HCT116 (cell line): ENCODE data around the gene RFXANK. TPM values are rescaled to one million over a fixed set of nuclear protein-coding genes. Genes with fewer than 3 reads are reported as not detected.

Experiments used
- ATAC-seq: fragments of 200-7000 bp; cut with Tn5 transposase; 2 replicates; pipeline ENCODE4 v1.9.1; 2020; ENCODE audit warnings: mild to moderate bottlenecking, moderate library complexity
- BruUV-seq: library from RNA; stranded (reverse); fragments of 400-500 nt; replicated peaks from 2 replicates; lab custom pipeline; 2021; lab: Mats Ljungman, UMichigan
- CTCF ChIA-PET: fragments of 300-600 bp; sonication (Branson Sonifier 250); formaldehyde crosslinking; loops from one replicate; lab custom pipeline; 2021; ENCODE audit warnings: antibody characterized with exemption; lab: Charles Lee
- POLR2A ChIA-PET: fragments of 300-600, 350-600 bp; sonication (Branson Sonifier 250); formaldehyde crosslinking; loops from one replicate; lab custom pipeline; 2021; ENCODE audit warnings: antibody characterized with exemption; lab: Charles Lee
- RAD21 ChIA-PET, 2 experiments: fragments of 300-600 bp; sonication (Branson Sonifier 250); formaldehyde crosslinking; loops; one replicate each; lab custom pipeline; 2023; ENCODE audit warnings: low total read pairs in 2 of 2; ENCODE audit not compliant: uncharacterized antibody in 2 of 2, unreplicated experiment in 2 of 2, low non-redundant PET in 1 of 2; lab: Charles Lee
- DNase-seq: peaks from one replicate; pipeline ENCODE4 v3.0.0-alpha.2; 2010; ENCODE audit warnings: low read depth, low spot score
- H2AFZ ChIP-seq: fragments of 200-600 bp; shearing (Covaris generic), sonication (generic); 2 replicates; pipeline ENCODE4 v1.6.1; 2017; ENCODE audit warnings: low read depth, mixed run types, mixed read lengths, antibody characterized with exemption, low read length; ENCODE audit not compliant: poor library complexity, severe bottlenecking
- H3K27ac ChIP-seq: 2 replicates; pipeline ENCODE4 v1.5.1; 2012; ENCODE audit warnings: low read depth, low read length
- H3K27me3 ChIP-seq: fragments of 200-600 bp; sonication (generic); 2 replicates; pipeline ENCODE4 v1.6.1; 2016; ENCODE audit warnings: mixed run types, low read length, mixed read lengths; ENCODE audit not compliant: insufficient read depth
- H3K36me3 ChIP-seq, 2 experiments: fragments of 200-500 bp in 1 of 2; fragments of 200-600 bp in 1 of 2; sonication (Bioruptor generic) in 1 of 2; sonication (generic) in 1 of 2; 2 replicates each; pipeline versions ENCODE4 v1.5.1 to v1.6.1; 2014 to 2016; ENCODE audit warnings: low read length in 2 of 2, inconsistent platforms in 1 of 2, mixed read lengths in 1 of 2, mixed run types in 1 of 2; ENCODE audit not compliant: insufficient read depth in 2 of 2, control insufficient read depth in 1 of 2
- H3K4me1 ChIP-seq, 2 experiments: fragments of 200-600 bp in 1 of 2; sonication (generic) in 1 of 2; 2 replicates each; pipeline versions ENCODE4 v1.5.1 to v1.6.1; 2012 to 2017; ENCODE audit warnings: low read length in 2 of 2, inconsistent platforms in 1 of 2, mild to moderate bottlenecking in 1 of 2, mixed read lengths in 1 of 2, mixed run types in 1 of 2, moderate library complexity in 1 of 2; ENCODE audit not compliant: insufficient read depth in 2 of 2, control insufficient read depth in 1 of 2
- H3K4me2 ChIP-seq: fragments of 200-600 bp; sonication (generic); 2 replicates; pipeline ENCODE4 v1.6.1; 2017; ENCODE audit warnings: mixed run types, low read length, mixed read lengths
- H3K4me3 ChIP-seq, 2 experiments: fragments of 200-600 bp in 1 of 2; sonication (generic) in 1 of 2; replicated peaks in 1 of 2; 2 replicates each; pipeline ENCODE4 v1.5.1; 2011 to 2016; ENCODE audit warnings: low read length in 2 of 2, control low read depth in 1 of 2, low read depth in 1 of 2, mild to moderate bottlenecking in 1 of 2, mixed read lengths in 1 of 2, mixed run types in 1 of 2
- H3K79me2 ChIP-seq: fragments of 200-600 bp; sonication (generic); 2 replicates; pipeline ENCODE4 v1.6.1; 2017; ENCODE audit warnings: mild to moderate bottlenecking, mixed run types, low read length, moderate library complexity, mixed read lengths; ENCODE audit not compliant: insufficient read depth
- H3K9ac ChIP-seq: fragments of 200-600 bp; sonication (generic); 2 replicates; pipeline ENCODE4 v1.6.1; 2016; ENCODE audit warnings: low read length, mixed read lengths
- H3K9me2 ChIP-seq: fragments of 200-600 bp; sonication (generic), shearing (Covaris generic); 2 replicates; pipeline ENCODE4 v1.6.1; 2017; ENCODE audit warnings: mixed run types, mild to moderate bottlenecking, moderate library complexity; ENCODE audit not compliant: insufficient read depth
- H3K9me3 ChIP-seq, 2 experiments: fragments of 200-500 bp in 1 of 2; fragments of 200-600 bp in 1 of 2; sonication (Bioruptor generic) in 1 of 2; sonication (generic) in 1 of 2; 2 replicates each; pipeline ENCODE4 v1.6.1; 2014 to 2017; ENCODE audit warnings: low read length in 2 of 2, mixed read lengths in 2 of 2, inconsistent platforms in 1 of 2, low read depth in 1 of 2, mild to moderate bottlenecking in 1 of 2, mixed run types in 1 of 2, moderate library complexity in 1 of 2; ENCODE audit not compliant: control insufficient read depth in 1 of 2, insufficient read depth in 1 of 2
- H4K20me1 ChIP-seq: fragments of 200-600 bp; sonication (generic), shearing (Covaris generic); 2 replicates; pipeline ENCODE4 v1.6.1; 2017; ENCODE audit warnings: mixed run types, mild to moderate bottlenecking, moderate library complexity; ENCODE audit not compliant: insufficient read depth
- CEBPB ChIP-seq: IDR thresholded peaks from 2 replicates; pipeline ENCODE4 v1.6.1; 2012; ENCODE audit warnings: low read depth
- ELF1 ChIP-seq: IDR thresholded peaks from 2 replicates; pipeline ENCODE4 v1.6.1; 2012; ENCODE audit warnings: low read depth, borderline replicate concordance
- EZH2 ChIP-seq: fragments of 200-600 bp; sonication (generic); IDR thresholded peaks from 2 replicates; pipeline ENCODE4 v1.6.1; 2017; ENCODE audit warnings: antibody characterized with exemption, mixed run types
- EZH2phosphoT487 ChIP-seq: fragments of 200-600 bp; IDR thresholded peaks from 2 replicates; pipeline ENCODE4 v1.6.1; 2018; ENCODE audit warnings: antibody characterized with exemption, borderline replicate concordance
- JUND ChIP-seq: IDR thresholded peaks from 2 replicates; pipeline ENCODE4 v1.6.1; 2012
- POLR2A ChIP-seq: IDR thresholded peaks from 2 replicates; pipeline ENCODE4 v1.7.0; 2011; ENCODE audit warnings: borderline replicate concordance; ENCODE audit not compliant: insufficient read depth, insufficient read length; ENCODE audit errors: extremely low read depth
- POLR2AphosphoS5 ChIP-seq: IDR thresholded peaks from 2 replicates; pipeline ENCODE4 v1.6.1; 2011; ENCODE audit warnings: mild to moderate bottlenecking, low read depth, low read length, moderate library complexity
- RAD21 ChIP-seq: IDR thresholded peaks from 2 replicates; pipeline ENCODE4 v1.6.1; 2012; ENCODE audit warnings: low read depth, mild to moderate bottlenecking
- SRF ChIP-seq: IDR thresholded peaks from 2 replicates; pipeline ENCODE4 v1.6.1; 2012; ENCODE audit warnings: low read depth
- TCF7L2 ChIP-seq: IDR thresholded peaks from 2 replicates; pipeline ENCODE4 v1.7.0; 2011; ENCODE audit warnings: borderline replicate concordance, inconsistent platforms; ENCODE audit not compliant: insufficient read depth, insufficient read length; ENCODE audit errors: extremely low read depth
- YY1 ChIP-seq: IDR thresholded peaks from 2 replicates; pipeline ENCODE4 v1.6.1; 2011; ENCODE audit warnings: low read length, low read depth, moderate library complexity, mild to moderate bottlenecking; ENCODE audit not compliant: insufficient replicate concordance; ENCODE audit errors: extremely low read depth
- ZFX ChIP-seq: fragments of 450-650 bp; IDR thresholded peaks from 2 replicates; pipeline ENCODE4 v1.6.1; 2017
- intact Hi-C: fragments of 100-400 bp; cut with micrococcal nuclease; formaldehyde crosslinking; loops from 2 replicates; pipeline ENCODE4 v1.10.0; 2022
- total RNA-seq: library from RNA; stranded (reverse); gene quantifications from one replicate; pipeline ENCODE4 v1.2.1, GENCODE V29; 2021; ENCODE audit not compliant: unreplicated experiment
- TF ChIP-seq, protein P1 (sequence below): IDR thresholded peaks from 2 replicates; pipeline ENCODE4 v1.6.1; 2012
- TF ChIP-seq, protein P2 (sequence below): IDR thresholded peaks from 2 replicates; pipeline ENCODE4 v1.6.1; 2011; ENCODE audit warnings: mild to moderate bottlenecking, low read length, moderate library complexity; ENCODE audit not compliant: insufficient replicate concordance; ENCODE audit errors: extremely low read depth
- TF ChIP-seq, protein P3 (sequence below): IDR thresholded peaks from 2 replicates; pipeline ENCODE4 v1.6.1; 2012

The RFXANK gene
- total RNA-seq, 1 experiment from 2014 or later: 78.9 TPM

DNA sequence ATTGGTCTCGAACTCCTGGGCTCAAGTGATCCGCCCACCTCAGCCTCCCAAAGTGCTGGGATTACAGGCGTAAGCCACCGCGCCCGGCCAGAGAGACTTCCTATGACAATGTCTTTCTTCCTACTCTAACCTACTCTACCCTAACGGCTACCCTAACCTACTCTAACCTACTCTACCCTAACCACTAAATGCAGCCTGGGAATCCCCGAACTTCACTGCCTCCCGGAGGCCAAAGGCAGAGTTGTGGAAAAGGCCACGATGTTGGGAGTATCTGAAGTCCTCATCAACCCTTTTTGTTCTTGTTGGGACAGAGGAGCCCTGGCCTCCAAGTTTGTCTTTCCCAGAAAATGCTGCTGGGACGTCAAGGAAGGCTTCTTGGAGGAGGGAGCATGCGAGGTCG is 12.1 kb downstream of the RFXANK start:
- TF ChIP-seq ZFX: no peak
- TF ChIP-seq CEBPB: no peak
- no peak for TF ChIP-seq POLR2AphosphoS5
- TF ChIP-seq SRF: no peak
- no peak for TF ChIP-seq ELF1
- TF ChIP-seq EZH2: no peak
- no peak for TF ChIP-seq RAD21
- TF ChIP-seq, protein P1, sequence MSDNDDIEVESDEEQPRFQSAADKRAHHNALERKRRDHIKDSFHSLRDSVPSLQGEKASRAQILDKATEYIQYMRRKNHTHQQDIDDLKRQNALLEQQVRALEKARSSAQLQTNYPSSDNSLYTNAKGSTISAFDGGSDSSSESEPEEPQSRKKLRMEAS: no peak
- no peak overlapping the region for H3K9ac ChIP-seq
- H3K27ac ChIP-seq: no peak overlapping the region; the same call in 1 of the 2 replicates
- no peak overlapping the region for H3K4me3 ChIP-seq
- H3K4me1 ChIP-seq: peaks cover 10 to 36% of the 10 kb centered on the region in 2 experiments; a peak in 3 of 4 replicates
- peaks cover 3 to 8% of the 10 kb centered on the region in 2 experiments; a peak in 1 of 4 replicates for H3K36me3 ChIP-seq
- no peaks in the 10 kb centered on the region for H3K9me2 ChIP-seq
- no peak for DNase-seq
- ChIA-PET CTCF (no interaction called here), POLR2A (interaction anchor here (1.6 kb wide), 1 partner anchor 21 kb away, joined by 5 read pairs; no protein-coding TSS in a partner anchor), RAD21 (no interaction called here)
- H3K4me2 ChIP-seq: no peak overlapping the region
- no TSS peak for BruUV-seq
- no peaks in the 10 kb centered on the region for H3K27me3 ChIP-seq
- peaks cover 22% of the 10 kb centered on the region for H3K79me2 ChIP-seq
- ATAC-seq: no peak
- intact Hi-C loops: no loop called here
- no peak overlapping the region for H2AFZ ChIP-seq
- H3K9me3 ChIP-seq: no peaks in the 10 kb centered on the region
- no peaks in the 10 kb centered on the region for H4K20me1 ChIP-seq

DNA sequence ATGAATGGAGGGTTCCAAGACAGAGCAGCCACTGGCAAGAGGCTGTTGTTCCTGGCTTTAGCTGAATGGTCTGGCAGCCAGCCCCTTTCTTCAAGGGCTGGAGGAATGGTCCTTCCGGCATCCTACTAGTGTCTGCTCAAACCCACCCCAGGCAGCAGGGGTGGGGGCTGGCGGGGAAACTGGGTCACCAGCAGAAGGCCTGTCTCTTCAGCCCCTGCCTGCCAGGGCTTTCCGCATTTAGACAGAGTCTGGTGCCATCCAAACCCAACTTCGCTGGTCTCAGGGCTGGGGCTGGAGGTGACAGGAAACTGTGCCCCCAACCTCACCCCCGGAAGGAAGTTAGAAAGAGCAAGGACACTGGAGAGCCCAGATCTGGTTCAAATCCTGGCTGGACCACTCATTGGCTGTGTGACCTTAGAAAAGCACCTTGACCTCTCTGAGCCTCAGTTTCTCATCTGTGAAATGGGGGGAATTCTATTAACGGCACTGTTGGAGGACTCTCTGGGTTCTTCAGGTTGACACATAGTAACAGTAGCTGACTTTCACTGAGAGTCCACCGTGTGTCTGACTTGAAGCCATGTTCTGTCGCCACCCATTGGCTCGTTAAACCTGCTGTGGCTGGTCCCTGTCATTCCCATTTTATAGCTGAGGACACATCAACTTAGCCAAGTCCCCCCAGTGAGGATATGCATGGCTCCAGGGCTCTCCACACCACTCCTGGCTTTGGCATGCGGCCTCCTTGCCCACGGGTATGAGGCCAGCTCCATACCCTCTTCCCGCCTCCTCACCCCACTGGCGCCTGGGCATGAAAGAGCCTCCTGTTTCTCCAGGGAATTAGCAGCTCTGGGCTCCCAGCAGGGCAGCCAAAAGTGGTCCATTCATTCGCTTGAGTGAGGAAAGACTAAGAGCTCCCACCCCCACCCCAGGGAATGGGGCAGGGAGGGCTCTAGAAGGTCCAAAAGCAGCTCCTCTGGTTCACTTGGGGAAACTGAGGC is 13.7 kb downstream of the RFXANK start:
- H3K4me1 ChIP-seq: peaks cover 10 to 36% of the 10 kb centered on the region in 2 experiments; a peak in 3 of 4 replicates
- ChIA-PET CTCF (no interaction called here), RAD21 (no interaction called here), POLR2A (no interaction called here)
- no peaks in the 10 kb centered on the region for H3K9me3 ChIP-seq
- no peak overlapping the region for H2AFZ ChIP-seq
- H3K36me3 ChIP-seq: peaks cover 2 to 8% of the 10 kb centered on the region in 2 experiments; a peak in 1 of 4 replicates
- H3K27me3 ChIP-seq: no peaks in the 10 kb centered on the region
- no peaks in the 10 kb centered on the region for H4K20me1 ChIP-seq
- H3K27ac ChIP-seq: no peak overlapping the region
- no peak overlapping the region for H3K4me3 ChIP-seq
- H3K79me2 ChIP-seq: peaks cover 22% of the 10 kb centered on the region
- no peaks in the 10 kb centered on the region for H3K9me2 ChIP-seq
- BruUV-seq: no TSS peak
- H3K9ac ChIP-seq: no peak overlapping the region
- intact Hi-C loops: no loop called here
- H3K4me2 ChIP-seq: no peak overlapping the region
- ATAC-seq: no peak
- no peak for DNase-seq
- TF ChIP-seq JUND: no peak
- TF ChIP-seq, protein P2, sequence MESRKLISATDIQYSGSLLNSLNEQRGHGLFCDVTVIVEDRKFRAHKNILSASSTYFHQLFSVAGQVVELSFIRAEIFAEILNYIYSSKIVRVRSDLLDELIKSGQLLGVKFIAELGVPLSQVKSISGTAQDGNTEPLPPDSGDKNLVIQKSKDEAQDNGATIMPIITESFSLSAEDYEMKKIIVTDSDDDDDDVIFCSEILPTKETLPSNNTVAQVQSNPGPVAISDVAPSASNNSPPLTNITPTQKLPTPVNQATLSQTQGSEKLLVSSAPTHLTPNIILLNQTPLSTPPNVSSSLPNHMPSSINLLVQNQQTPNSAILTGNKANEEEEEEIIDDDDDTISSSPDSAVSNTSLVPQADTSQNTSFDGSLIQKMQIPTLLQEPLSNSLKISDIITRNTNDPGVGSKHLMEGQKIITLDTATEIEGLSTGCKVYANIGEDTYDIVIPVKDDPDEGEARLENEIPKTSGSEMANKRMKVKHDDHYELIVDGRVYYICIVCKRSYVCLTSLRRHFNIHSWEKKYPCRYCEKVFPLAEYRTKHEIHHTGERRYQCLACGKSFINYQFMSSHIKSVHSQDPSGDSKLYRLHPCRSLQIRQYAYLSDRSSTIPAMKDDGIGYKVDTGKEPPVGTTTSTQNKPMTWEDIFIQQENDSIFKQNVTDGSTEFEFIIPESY: no peak
- no peak for TF ChIP-seq YY1
- TF ChIP-seq TCF7L2: no peak
- TF ChIP-seq, protein P3, sequence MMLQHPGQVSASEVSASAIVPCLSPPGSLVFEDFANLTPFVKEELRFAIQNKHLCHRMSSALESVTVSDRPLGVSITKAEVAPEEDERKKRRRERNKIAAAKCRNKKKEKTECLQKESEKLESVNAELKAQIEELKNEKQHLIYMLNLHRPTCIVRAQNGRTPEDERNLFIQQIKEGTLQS: no peak
- TF ChIP-seq POLR2A: no peak
- no peak for TF ChIP-seq EZH2phosphoT487
